ENCODE results near the gene KASH5. TPM values are rescaled to one million over a fixed set of nuclear protein-coding genes. Genes with fewer than 3 reads are reported as not detected.

The KASH5 gene
- total and polyA plus RNA-seq, 4 donors, result 0.52 to 2.9 (median 1.5) TPM; not detected in 1

- ATAC-seq (ENCODE audit: insufficient read depth, low FRiP score), result no peak
- TF ChIP-seq CTCF (IDR thresholded peaks at IDR 0.05; ENCODE audit: control extremely low read depth, extremely low read depth), result no peak
- H3K4me1 ChIP-seq (ENCODE audit: control insufficient read depth in 5 of 5, insufficient read depth in 5 of 5, low read length in 5 of 5), result peaks cover 0 to 5% (median 0%) of the 10 kb centered on the region in 5 donors
- peaks cover 0 to 3% (median 0%) of the 10 kb centered on the region in 4 donors for H3K9me3 ChIP-seq (ENCODE audit: control insufficient read depth in 4 of 4, insufficient read depth in 3 of 4, low read length in 3 of 4)
- 7 to 10% methylated on average over 34 to 42 of the region's 42 CpGs for WGBS, 2 donors
- H3K27ac ChIP-seq (ENCODE audit: low read depth in 1 of 2, low read length in 1 of 2), result no peak overlapping the region
- peaks cover 4 to 96% (median 87%) of the 10 kb centered on the region in 3 donors for H3K27me3 ChIP-seq (ENCODE audit: control insufficient read depth in 3 of 3, insufficient read depth in 3 of 3, low read length in 2 of 3)
- no peak overlapping the region for H3K9ac ChIP-seq (ENCODE audit: insufficient read depth in 1 of 2, low read length in 2 of 2)
- peak in 1 of 3 donors; percentile 58 for DNase-seq
- no peaks in the 10 kb centered on the region for H3K36me3 ChIP-seq (ENCODE audit: control insufficient read depth in 4 of 4, insufficient read depth in 4 of 4, low read length in 4 of 4)
- H3K4me3 ChIP-seq, result no peak overlapping the region
Measured at GRCh38 chr19:49436381-49437017, 48.5 kb downstream of the KASH5 start.

GRCh38 chr19:49437231-49437630 lies 49.2 kb downstream of the KASH5 start:
- Histone ChIP-seq H3K27me3 (ENCODE audit: control insufficient read depth in 3 of 3, insufficient read depth in 3 of 3, low read length in 2 of 3) (peaks cover 4 to 96% (median 87%) of the 10 kb centered on the region in 3 donors), H3K27ac (ENCODE audit: low read depth in 1 of 2, low read length in 1 of 2) (no peak overlapping the region)

GRCh38 chr19:49438261-49438660 lies 50.2 kb downstream of the KASH5 start:
- Histone ChIP-seq H3K9ac (ENCODE audit: insufficient read depth in 1 of 2, low read length in 2 of 2) (no peak overlapping the region), H3K27ac (ENCODE audit: low read depth in 1 of 2, low read length in 1 of 2) (no peak overlapping the region), H3K36me3 (ENCODE audit: control insufficient read depth in 4 of 4, insufficient read depth in 4 of 4, low read length in 4 of 4) (no peaks in the 10 kb centered on the region), H3K4me1 (ENCODE audit: control insufficient read depth in 5 of 5, insufficient read depth in 5 of 5, low read length in 5 of 5) (peaks cover 0 to 5% (median 0%) of the 10 kb centered on the region in 5 donors), H3K27me3 (ENCODE audit: control insufficient read depth in 3 of 3, insufficient read depth in 3 of 3, low read length in 2 of 3) (peaks cover 4 to 92% (median 79%) of the 10 kb centered on the region in 3 donors), H3K4me3 (no peak overlapping the region), H3K9me3 (ENCODE audit: control insufficient read depth in 4 of 4, insufficient read depth in 3 of 4, low read length in 3 of 4) (peaks cover 0 to 3% (median 0%) of the 10 kb centered on the region in 4 donors)
- TF ChIP-seq CTCF (IDR thresholded peaks at IDR 0.05; ENCODE audit: control extremely low read depth, extremely low read depth), result no peak
- 5 to 14% methylated on average over 6 of the region's 6 CpGs for WGBS, 2 donors
- DNase-seq (no peak), ATAC-seq (ENCODE audit: insufficient read depth, low FRiP score) (no peak)

More at GRCh38 chr19:49437231-49437630, 49.2 kb downstream of the KASH5 start:
- peaks cover 0 to 5% (median 0%) of the 10 kb centered on the region in 5 donors for H3K4me1 ChIP-seq (ENCODE audit: control insufficient read depth in 5 of 5, insufficient read depth in 5 of 5, low read length in 5 of 5)
- no peak for TF ChIP-seq CTCF (IDR thresholded peaks at IDR 0.05; ENCODE audit: control extremely low read depth, extremely low read depth)
- no peak overlapping the region for H3K9ac ChIP-seq (ENCODE audit: insufficient read depth in 1 of 2, low read length in 2 of 2)
- peaks cover 0 to 3% (median 0%) of the 10 kb centered on the region in 4 donors for H3K9me3 ChIP-seq (ENCODE audit: control insufficient read depth in 4 of 4, insufficient read depth in 3 of 4, low read length in 3 of 4)
- DNase-seq (no peak), ATAC-seq (ENCODE audit: insufficient read depth, low FRiP score) (no peak)
- WGBS, 2 donors, result 16 to 27% methylated on average over 8 of the region's 8 CpGs
- no peaks in the 10 kb centered on the region for H3K36me3 ChIP-seq (ENCODE audit: control insufficient read depth in 4 of 4, insufficient read depth in 4 of 4, low read length in 4 of 4)
- no peak overlapping the region for H3K4me3 ChIP-seq

Measured in lung (tissue), 12 donors.